HPDE6-E6E7 (cell line): Measurements from ENCODE around the gene AMDHD2.
"Not testable (repeated sequence)": the region's sequence is repeated elsewhere in the genome, so short reads cannot be mapped to it uniquely, and the experiment has no call there.

Experiments
- DNase-seq: peaks from one replicate; pipeline ENCODE4 v3.0.0; 2011; ENCODE audit warnings: missing footprints; ENCODE audit errors: extremely low spot score

The AMDHD2 gene

GRCh38 chr16:2517954-2518605, 2.1 kb upstream of the AMDHD2 start:
- no peak for DNase-seq

DNA sequence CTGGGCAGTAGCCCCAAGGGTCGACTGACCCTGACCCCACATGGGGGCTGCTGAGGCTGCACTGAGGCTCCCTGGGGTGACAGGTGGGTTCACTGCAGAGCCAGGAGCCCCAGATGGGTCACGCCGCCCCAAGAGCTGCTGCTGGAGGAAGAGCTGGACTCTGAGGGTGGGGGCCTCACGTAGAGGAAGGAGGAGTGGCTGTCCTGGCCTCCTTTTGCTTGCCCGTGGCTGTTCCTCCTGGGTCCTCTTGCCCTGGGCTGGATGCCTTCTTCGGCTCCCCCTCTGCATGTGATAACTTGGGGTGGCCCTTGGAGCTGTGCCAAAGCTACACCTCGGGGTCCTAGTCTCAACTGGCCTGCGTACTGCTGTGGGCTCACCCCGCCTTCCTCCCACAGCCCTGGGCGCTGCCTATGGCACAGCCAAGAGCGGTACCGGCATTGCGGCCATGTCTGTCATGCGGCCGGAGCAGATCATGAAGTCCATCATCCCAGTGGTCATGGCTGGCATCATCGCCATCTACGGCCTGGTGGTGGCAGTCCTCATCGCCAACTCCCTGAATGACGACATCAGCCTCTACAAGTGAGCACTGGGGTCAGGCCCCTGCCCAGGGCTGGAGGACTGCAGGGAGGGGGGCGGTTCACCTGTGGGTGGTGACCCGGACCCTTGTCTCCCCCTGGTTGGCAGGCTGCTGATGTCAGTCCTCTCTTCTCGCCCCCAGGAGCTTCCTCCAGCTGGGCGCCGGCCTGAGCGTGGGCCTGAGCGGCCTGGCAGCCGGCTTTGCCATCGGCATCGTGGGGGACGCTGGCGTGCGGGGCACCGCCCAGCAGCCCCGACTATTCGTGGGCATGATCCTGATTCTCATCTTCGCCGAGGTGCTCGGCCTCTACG, 1.1 kb upstream of the AMDHD2 start:
- DNase-seq: no peak

- no peak for DNase-seq
Measured at GRCh38 chr16:2519711-2520080, 475 bp upstream of the AMDHD2 start.

DNA sequence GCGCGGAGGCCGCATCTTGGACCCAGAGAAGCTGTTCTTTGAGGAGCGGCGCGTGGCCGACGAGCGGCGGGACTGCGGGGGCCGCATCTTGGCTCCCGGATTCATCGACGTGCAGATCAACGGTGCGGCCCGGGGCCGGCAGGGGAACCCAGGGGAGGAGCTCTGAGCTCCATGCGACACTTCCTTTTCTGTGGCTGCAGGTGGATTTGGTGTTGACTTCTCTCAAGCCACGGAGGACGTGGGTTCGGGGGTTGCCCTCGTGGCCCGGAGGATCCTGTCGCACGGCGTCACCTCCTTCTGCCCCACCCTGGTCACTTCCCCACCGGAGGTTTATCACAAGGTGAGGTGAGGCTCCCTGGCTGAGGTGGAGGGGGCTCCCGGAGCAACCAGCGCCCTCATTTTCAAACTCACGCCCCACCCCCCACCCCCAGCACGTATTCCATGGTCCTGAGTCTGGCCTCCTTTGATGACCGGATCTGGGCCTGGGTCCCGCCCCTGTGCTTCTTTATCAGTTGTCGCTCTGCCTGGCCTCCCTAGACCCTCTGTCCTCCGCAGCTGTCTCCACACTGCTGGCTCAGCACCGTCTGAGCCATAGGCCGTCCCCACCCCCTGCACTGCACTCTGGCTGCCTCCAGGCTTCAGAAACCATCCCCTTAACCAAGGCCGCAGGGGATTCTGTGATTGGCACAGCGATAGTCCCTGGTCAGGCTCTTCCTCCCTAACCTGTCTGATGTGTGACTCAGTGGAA, 787 bp downstream of the AMDHD2 start:
- DNase-seq: peak; percentile 60

DNA sequence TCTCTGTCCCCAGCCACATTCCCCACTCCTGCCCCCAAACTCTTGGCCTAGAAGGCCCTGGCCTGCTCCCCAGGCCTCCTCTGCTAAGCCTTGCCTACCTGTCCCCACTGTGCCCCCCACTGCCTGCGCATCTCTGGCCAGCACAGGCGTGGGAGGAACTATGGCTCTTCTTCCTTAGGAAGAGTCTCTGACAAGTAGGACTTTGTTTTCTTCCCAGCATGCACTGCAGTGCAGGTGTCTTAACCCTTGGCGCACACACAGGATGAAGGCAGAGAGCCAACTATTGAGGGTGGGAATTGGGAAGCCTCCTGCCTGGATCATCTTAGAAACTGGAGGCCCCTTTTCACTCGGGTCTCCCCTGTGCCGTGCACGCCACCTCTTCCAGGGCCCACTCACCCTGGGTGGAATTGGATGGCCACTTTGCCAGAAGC, 3.6 kb downstream of the AMDHD2 start:
- DNase-seq: no peak

DNA sequence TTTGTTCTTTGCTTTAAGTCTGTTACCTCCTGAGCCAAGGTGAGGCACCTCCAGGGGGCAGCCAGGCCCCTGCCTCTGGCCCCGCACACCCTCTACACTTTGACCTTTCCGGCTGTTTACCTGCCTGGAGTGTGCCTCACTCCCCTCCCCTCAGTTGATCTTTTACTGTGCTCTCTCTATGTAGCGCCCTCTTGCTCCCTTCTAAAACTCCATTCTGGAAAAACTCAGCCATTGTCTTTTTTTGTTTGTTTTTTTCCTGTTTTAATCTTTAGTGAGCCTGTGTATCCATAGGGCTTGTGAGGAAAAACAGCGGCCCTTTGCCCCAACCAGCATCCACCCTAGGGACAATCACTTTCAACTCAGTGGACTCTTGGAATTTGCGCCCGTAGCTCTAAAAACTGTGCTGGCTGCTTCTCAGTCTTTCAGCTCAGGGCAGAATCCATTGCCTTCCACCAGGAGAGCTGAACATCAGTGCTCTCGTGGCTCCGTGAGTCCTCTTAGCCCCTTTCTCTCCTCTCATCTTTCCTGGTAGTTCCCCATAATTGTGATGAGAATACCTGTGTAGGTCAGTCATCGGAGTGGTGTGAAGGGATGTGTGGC, 4.3 kb downstream of the AMDHD2 start:
- no peak for DNase-seq

GRCh38 chr16:2526135-2526534, 6.0 kb downstream of the AMDHD2 start:
- no peak for DNase-seq

- no peak for DNase-seq
Measured at GRCh38 chr16:2527071-2527783, 7.1 kb downstream of the AMDHD2 start.

GRCh38 chr16:2527784-2528100, 7.6 kb downstream of the AMDHD2 start:
- no peak for DNase-seq

DNA sequence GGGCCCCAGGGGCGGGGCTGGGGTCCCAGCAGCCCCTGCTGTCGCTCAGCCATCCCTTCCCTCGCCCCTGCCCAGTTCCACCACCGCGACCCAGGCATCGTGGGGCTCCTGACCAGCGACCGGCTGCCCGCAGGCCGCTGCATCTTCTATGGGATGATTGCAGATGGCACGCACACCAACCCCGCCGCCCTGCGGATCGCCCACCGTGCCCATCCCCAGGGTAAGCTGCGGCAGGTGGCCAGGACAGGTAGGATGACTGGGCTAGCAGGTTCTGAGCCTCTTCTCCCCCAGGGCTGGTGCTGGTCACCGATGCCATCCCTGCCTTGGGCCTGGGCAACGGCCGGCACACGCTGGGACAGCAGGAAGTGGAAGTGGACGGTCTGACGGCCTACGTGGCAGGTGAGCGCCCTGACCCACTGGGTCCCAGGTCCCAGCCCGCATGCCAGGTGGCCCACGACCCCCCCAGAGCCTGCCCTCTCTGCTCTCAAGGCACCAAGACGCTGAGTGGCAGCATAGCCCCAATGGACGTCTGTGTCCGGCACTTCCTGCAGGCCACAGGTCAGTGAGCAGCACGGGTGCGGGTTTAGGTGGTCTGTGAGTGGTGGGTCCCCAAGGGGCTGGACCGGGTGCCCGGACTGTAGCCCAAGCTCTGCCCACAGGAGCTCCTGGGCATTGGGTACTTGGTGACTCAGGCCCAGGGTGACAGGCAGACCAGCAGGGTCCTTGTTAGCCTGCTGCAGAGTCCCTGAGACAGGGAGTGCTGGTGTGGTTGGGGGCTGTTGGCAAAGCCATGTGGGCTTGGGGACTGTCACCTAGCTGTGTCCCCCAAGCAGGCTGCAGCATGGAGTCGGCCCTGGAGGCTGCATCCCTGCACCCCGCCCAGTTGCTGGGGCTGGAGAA, 8.2 kb downstream of the AMDHD2 start:
- DNase-seq: no peak

DNA sequence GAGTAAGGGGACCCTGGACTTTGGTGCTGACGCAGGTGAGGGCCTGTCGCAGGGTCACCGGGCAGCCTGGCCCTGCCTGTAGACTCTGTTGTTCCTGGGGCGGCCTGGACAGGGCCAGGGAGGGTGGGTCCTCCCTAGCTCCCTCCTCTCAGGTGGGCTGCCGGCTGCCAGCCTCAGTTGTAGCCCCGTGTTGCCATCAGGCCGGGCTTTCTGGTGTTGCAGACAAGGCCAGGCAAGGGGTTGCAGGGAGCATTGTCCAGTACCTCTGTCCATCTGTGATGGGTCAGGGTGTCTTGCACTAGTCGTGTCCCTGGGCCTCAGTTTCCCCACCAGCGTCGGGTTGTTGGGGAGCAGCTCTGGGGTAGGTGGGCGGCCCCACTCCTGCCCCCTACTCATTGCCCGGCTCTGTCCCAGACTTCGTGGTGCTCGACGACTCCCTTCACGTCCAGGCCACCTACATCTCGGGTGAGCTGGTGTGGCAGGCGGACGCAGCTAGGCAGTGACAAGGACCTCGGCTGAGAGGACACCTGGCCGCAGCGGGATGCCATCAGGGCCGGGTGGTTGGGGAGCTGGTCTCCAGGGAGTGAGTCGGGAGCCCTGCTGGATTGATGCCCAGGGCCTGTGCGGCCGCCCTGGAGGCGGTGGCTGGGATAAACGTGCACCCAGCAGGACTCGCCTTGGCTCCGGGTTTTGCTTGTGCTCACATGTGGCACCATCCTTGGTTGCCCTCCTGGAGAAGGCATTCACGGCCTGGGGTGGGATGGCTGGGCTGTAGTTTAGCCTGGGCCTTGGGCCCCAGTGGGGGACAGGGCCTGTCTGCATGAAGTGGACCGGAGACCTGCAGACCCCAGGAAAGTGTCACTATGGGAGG, 9.1 kb downstream of the AMDHD2 start:
- no peak for DNase-seq

DNA sequence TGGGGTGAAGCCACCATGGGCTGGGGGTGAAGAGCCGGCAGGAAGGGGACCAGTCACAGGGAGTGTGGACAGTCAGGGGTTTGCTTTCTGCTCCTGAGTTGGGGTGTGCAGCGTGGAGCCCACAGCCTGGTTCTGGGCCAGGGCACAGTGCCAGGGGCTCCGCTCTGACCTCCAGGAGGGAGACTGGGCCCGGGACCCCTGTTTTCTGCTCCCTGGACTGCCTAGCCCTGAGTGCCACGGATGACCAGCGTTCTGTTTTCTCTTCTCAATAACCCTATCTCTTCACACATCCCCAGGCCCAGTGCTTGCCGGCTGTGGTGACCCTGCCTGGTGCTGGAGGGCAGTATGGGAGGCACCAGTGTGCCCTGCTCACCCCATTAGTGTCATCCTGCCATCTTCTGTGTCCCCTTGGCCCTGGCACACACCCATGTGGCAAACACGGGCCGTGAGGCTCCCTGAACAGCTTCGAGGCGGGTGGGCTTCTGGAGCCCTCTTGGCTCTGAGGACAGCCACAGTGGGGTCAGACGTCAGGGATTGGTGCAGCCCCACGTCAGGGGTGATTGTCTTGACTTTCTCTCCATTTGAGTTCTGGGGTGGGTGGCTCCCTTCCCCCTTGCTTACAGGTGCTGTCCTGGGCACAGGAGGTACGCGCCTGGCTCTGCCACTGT, 9.9 kb downstream of the AMDHD2 start:
- DNase-seq: no peak

- no peak for DNase-seq
Measured at GRCh38 chr16:2530629-2531318, 10.6 kb downstream of the AMDHD2 start.

DNA sequence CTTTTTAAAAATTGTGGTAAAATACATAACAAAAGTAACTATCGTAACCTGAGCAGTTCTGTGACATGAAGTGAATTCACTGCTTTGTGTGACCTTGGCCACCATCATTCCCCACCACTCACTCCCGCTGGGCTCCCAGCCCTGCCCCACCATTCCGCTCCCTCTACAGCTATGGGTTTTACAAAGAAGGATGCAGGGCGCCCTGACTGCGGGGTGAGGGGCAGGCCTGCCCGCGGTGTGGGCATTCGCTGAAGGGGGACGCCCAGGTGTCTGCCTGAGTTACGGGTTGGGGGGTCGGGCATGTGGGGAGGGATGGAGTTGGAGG, 11.2 kb downstream of the AMDHD2 start, which contains the start of gene CEMP1:
CEMP1 (minus strand) TSS at position 38 of the 325 bp plus-strand sequence. CDS start 335 bp downstream, outside the sequence.
- DNase-seq: no peak

- peak; percentile 95 for DNase-seq
Measured at GRCh38 chr16:2531696-2532493, 11.7 kb downstream of the AMDHD2 start.

DNA sequence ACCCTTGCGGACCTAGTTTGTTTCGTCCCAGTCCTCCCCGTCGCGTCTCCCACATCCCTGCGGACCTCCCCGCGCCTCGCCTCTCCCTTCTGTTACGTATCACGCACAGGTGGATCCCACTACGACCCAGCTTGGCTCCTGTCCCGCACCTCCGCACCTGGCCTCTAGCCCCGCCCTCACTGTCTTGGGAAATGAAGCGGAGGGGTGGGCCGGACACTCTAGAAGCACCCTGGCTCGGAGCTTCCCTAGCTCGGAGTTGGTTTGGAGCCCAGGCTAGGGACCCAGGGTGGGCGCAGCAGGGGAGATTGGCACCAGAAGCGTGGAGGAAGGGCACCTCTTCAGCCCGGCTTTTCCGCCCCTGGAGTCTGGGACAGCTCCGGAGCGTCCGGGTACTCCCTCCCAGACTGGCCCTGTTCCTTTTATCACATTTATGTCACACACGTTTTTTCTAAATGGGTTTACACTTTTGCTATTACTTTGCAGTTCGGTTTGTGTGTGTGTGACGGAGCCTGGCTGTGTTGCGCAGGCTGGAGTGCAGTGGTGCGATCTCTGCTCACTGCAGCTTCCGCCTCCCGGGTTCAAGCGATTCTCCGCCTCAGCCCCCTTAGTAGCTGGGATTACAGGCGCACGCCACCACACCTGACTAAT, 12.4 kb downstream of the AMDHD2 start:
- peak; percentile 71 for DNase-seq

DNA sequence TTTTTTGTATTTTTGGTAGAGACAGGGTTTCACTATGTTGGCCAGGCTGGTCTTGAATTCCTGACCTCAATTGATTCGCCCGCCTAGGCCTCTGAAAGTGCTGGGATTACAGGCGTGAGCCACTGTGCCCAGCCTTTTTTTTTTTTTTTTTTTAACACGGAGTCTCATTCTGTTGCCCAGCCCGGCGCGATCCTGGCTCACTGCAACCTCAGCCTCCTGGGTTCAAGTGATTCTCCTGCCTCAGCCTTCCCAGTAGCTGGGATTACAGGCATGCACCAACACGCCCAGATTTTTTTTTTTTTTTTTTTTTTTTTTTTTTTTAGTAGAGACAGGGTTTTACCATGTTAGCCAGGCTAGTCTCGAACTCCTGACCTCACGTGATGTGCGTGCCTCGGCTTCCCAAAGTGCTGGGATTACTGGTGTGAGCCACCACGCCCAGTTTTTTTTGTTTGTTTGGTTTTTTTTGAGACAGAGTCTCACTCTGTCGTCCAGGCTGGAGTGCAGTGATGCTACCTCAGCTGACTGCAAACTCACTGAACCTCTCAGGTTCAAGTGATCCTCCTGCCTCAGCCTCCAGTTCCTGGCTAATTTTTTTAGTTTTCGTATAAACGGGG, 13.1 kb downstream of the AMDHD2 start:
- not testable (repeated sequence) for DNase-seq
